GM23338 (cell line): Measurements from ENCODE around the gene SUN5. TPM values are rescaled to one million over a fixed set of nuclear protein-coding genes. Genes with fewer than 3 reads are reported as not detected.

Experiments
- ATAC-seq: fragments of 200-7000 bp; cut with Tn5 transposase; 3 replicates; pipeline ENCODE4 v1.9.1; 2020
- DNase-seq: peaks from one replicate; pipeline ENCODE4 v3.0.0-alpha.2; 2015; ENCODE audit warnings: low spot score
- H2AFZ ChIP-seq: fragments of 200-600 bp; sonication (generic); 2 replicates; pipeline ENCODE4 v1.8.0; 2016; ENCODE audit warnings: antibody characterized with exemption, mild to moderate bottlenecking, moderate library complexity
- H3F3A ChIP-seq: fragments of 200-600 bp; sonication (generic); replicated peaks from 2 replicates; pipeline ENCODE4 v1.8.0; 2017; ENCODE audit warnings: antibody characterized with exemption, mixed run types, low read depth
- H3K27ac ChIP-seq: fragments of 200-600 bp; sonication (generic); 2 replicates; pipeline ENCODE4 v1.6.1; 2016; ENCODE audit warnings: low read depth
- H3K27me3 ChIP-seq: fragments of 200-600 bp; sonication (generic); 2 replicates; pipeline ENCODE4 v1.8.0; 2016; ENCODE audit warnings: mild to moderate bottlenecking, mixed run types, moderate library complexity; ENCODE audit not compliant: insufficient read depth
- H3K36me3 ChIP-seq: fragments of 200-600 bp; sonication (generic); 2 replicates; pipeline ENCODE4 v1.8.0; 2016; ENCODE audit warnings: mild to moderate bottlenecking; ENCODE audit not compliant: insufficient read depth
- H3K4me1 ChIP-seq: fragments of 200-600 bp; sonication (generic); 2 replicates; pipeline ENCODE4 v1.8.0; 2016; ENCODE audit warnings: mild to moderate bottlenecking, moderate library complexity; ENCODE audit not compliant: insufficient read depth
- H3K4me2 ChIP-seq: fragments of 200-600 bp; sonication (generic); 2 replicates; pipeline ENCODE4 v1.7.1; 2017; ENCODE audit warnings: mixed run types
- H3K4me3 ChIP-seq: fragments of 200-600 bp; sonication (generic); 2 replicates; pipeline ENCODE4 v1.6.1; 2016; ENCODE audit warnings: mixed run types
- H3K79me2 ChIP-seq: fragments of 200-600 bp; sonication (generic); replicated peaks from 2 replicates; pipeline ENCODE4 v1.8.0; 2017; ENCODE audit warnings: mild to moderate bottlenecking; ENCODE audit not compliant: insufficient read depth
- H3K9me2 ChIP-seq: fragments of 200-600 bp; sonication (generic); 2 replicates; pipeline ENCODE4 v1.8.0; 2017; ENCODE audit not compliant: insufficient read depth
- H4K20me1 ChIP-seq: fragments of 200-600 bp; sonication (generic); replicated peaks from 2 replicates; pipeline ENCODE4 v1.8.0; 2017; ENCODE audit warnings: mild to moderate bottlenecking; ENCODE audit not compliant: insufficient read depth
- H3K27ac Mint-ChIP-seq: 2 replicates; pipeline ENCODE4 v1.8.0; 2020; ENCODE audit warnings: inconsistent platforms, mild to moderate bottlenecking, moderate library complexity, mixed read lengths
- H3K27me3 Mint-ChIP-seq: 3 replicates; pipeline ENCODE4 v1.8.0; 2022; ENCODE audit warnings: low read depth, mild to moderate bottlenecking, moderate library complexity, mixed read lengths, inconsistent platforms; ENCODE audit not compliant: insufficient read depth, poor library complexity
- H3K36me3 Mint-ChIP-seq: 3 replicates; pipeline ENCODE4 v1.8.0; 2021; ENCODE audit warnings: low read depth, mild to moderate bottlenecking, inconsistent platforms, moderate library complexity, mixed read lengths
- H3K4me1 Mint-ChIP-seq: 3 replicates; pipeline ENCODE4 v1.8.0; 2020; ENCODE audit warnings: mild to moderate bottlenecking, inconsistent platforms, mixed read lengths
- H3K4me3 Mint-ChIP-seq: 3 replicates; pipeline ENCODE4 v1.8.0; 2021; ENCODE audit warnings: moderate library complexity, mild to moderate bottlenecking, inconsistent platforms, mixed read lengths
- H3K9me3 Mint-ChIP-seq: 3 replicates; pipeline ENCODE4 v1.8.0; 2020; ENCODE audit warnings: moderate library complexity, mild to moderate bottlenecking, inconsistent platforms, mixed read lengths
- CREB1 ChIP-seq: fragments of 250-450 bp; sonication (Bioruptor Pico); IDR thresholded peaks from 2 replicates; pipeline ENCODE4 v1.5.0; 2020; ENCODE audit warnings: low read depth, mild to moderate bottlenecking, moderate library complexity
- ETS1 ChIP-seq: IDR thresholded peaks from 2 replicates; pipeline ENCODE4 v1.6.1; 2016; ENCODE audit warnings: antibody characterized with exemption
- EZH2 ChIP-seq: fragments of 200-600 bp; sonication (generic); IDR thresholded peaks from one replicate; pipeline ENCODE4 v1.8.0; 2017; ENCODE audit warnings: antibody characterized with exemption, mild to moderate bottlenecking, low read depth; ENCODE audit not compliant: unreplicated experiment
- EZH2phosphoT487 ChIP-seq: fragments of 200-600 bp; sonication (generic); IDR thresholded peaks from one replicate; pipeline ENCODE4 v1.8.1; 2018; ENCODE audit warnings: antibody characterized with exemption; ENCODE audit not compliant: unreplicated experiment
- NANOG ChIP-seq: IDR thresholded peaks from 2 replicates; pipeline ENCODE4 v1.6.1; 2016; ENCODE audit warnings: antibody characterized with exemption, borderline replicate concordance
- REST ChIP-seq: IDR thresholded peaks from one replicate; pipeline ENCODE4 v1.6.1; 2018; ENCODE audit warnings: antibody characterized with exemption; ENCODE audit not compliant: unreplicated experiment
- STAT1 ChIP-seq: IDR thresholded peaks from one replicate; pipeline ENCODE4 v1.6.1; 2016; ENCODE audit warnings: antibody characterized with exemption; ENCODE audit not compliant: unreplicated experiment
- ZNF114 ChIP-seq: fragments of 250-450 bp; sonication (Bioruptor Pico); IDR thresholded peaks from 2 replicates; pipeline ENCODE4 v1.5.0; 2020; ENCODE audit warnings: mild to moderate bottlenecking, moderate library complexity
- ZNF331 ChIP-seq: fragments of 250-450 bp; sonication (Bioruptor Pico); IDR thresholded peaks from 2 replicates; pipeline ENCODE4 v1.5.0; 2020; ENCODE audit warnings: low read depth, mild to moderate bottlenecking, moderate library complexity
- ZNF462 ChIP-seq: fragments of 250-450 bp; sonication (Bioruptor Pico); IDR thresholded peaks from 2 replicates; pipeline ENCODE4 v1.5.0; 2020; ENCODE audit warnings: mild to moderate bottlenecking, moderate library complexity
- polyA plus RNA-seq: library from polyadenylated mRNA; unstranded; fragments of >200 nt; fragmentation: Nextera tagmentation; extraction: Ambion mirVana; gene quantifications from 2 replicates; pipeline ENCODE4 v1.2.1, GENCODE V29; 2016
- total RNA-seq: library from RNA; depleted of rRNA; stranded (reverse); fragments of >200 nt; shearing (Covaris generic); gene quantifications from 2 replicates; pipeline ENCODE4 v1.2.3, GENCODE V29; 2014

SUN5 gene
- total and polyA plus RNA-seq, 2 experiments from 2014 or later, result not detected

- TF ChIP-seq ZNF462 (CRISPR knock-in tag) (no peak), STAT1 (no peak), EZH2phosphoT487 (no peak), ETS1 (no peak), ZNF331 (no peak), CREB1 (CRISPR knock-in tag) (no peak), EZH2 (no peak)
Measured at GRCh38 chr20:33034115-33034514, 29.9 kb upstream of the SUN5 start (continued).

- peaks cover 6% of the 10 kb centered on the region for H3K27me3 Mint-ChIP-seq
Measured at GRCh38 chr20:33033381-33033780, 29.1 kb upstream of the SUN5 start.

More at GRCh38 chr20:33033381-33033780, 29.1 kb upstream of the SUN5 start:
- Histone ChIP-seq H3F3A (no peaks in the 10 kb centered on the region), H3K4me2 (no peak overlapping the region), H3K4me1 (no peaks in the 10 kb centered on the region), H3K79me2 (no peaks in the 10 kb centered on the region), H3K27ac (no peak overlapping the region), H3K9me2 (no peaks in the 10 kb centered on the region), H3K36me3 (no peaks in the 10 kb centered on the region), H4K20me1 (no peaks in the 10 kb centered on the region), H2AFZ (no peak overlapping the region), H3K4me3 (no peak overlapping the region), H3K27me3 (no peaks in the 10 kb centered on the region)
- no peak for DNase-seq
- Mint-ChIP-seq H3K4me3 (no peak overlapping the region), H3K27ac (no peak overlapping the region), H3K9me3 (0 out of 3 replicates have a peak, but pooled peaks cover 3% of the 10 kb centered on the region), H3K36me3 (no peaks in the 10 kb centered on the region), H3K4me1 (no peaks in the 10 kb centered on the region)
- no peak for ATAC-seq
- TF ChIP-seq EZH2 (no peak), ZNF114 (CRISPR knock-in tag) (no peak), REST (no peak), NANOG (no peak), ZNF331 (no peak)
